ENCODE measurements around the gene EFNA4. TPM values are rescaled to one million over a fixed set of nuclear protein-coding genes. Genes with fewer than 3 reads are reported as not detected.

EFNA4 gene
- total and polyA plus RNA-seq, 2 of the 4 experiments (the other 2 are of a cell fraction), result 3.8 to 11.8 TPM

DNA sequence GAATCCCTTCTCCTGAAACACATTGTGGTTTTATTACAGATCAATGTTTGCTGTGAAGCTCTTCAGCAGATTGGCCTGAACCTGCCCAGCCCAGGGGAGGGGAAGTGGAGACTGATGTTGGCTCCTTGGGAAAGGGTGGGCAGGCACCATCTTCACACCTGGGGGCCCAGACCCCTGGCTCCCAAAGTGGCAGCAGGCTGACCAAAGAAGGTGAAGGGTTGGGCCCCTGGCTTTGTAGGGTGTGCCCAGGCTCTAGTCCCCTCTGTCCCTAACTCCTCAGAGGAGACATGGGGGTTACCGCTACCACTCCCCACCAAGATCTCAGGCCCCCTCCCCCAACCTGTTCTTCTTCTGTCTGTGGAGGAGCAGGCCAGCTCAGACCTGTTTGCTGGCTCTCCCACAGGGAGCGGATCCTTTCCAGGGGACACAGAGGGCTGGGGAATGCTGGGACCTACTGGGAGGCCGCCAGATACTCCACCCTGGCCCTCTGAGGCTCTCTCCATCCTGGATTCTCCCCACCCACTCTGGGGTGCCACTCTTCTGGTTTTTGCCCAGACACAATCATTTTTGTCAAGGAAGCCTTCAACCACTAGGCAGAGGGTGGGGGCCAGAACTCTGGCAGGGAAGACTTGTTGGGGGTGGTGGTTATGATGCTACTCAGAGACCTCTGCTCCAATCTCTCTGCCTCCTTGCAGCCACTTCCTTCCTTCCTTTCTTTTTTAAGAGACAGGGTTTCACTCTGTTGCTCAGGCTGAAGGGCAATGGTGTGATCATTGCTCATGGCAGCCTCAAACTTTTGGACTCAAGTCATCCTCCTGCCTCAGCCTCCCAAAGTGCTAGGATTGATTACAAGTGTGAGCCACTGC is 10.1 kb downstream of the EFNA4 start:
- H3K4me1 ChIP-seq (ENCODE audit: control insufficient read depth, insufficient read depth, low read length), result peaks cover 5% of the 10 kb centered on the region; the same call in 1 of the 2 replicates
- H3K18ac ChIP-seq (ENCODE audit: low read depth, low read length), result no peak overlapping the region
- H2AK9ac ChIP-seq (replicated peaks; ENCODE audit: low read depth, low read length, poor library complexity), result no peak overlapping the region
- no peak overlapping the region for H2BK5ac ChIP-seq (ENCODE audit: low read depth, low read length, poor library complexity, severe bottlenecking)
- H2AFZ ChIP-seq (replicated peaks; ENCODE audit: low read length, poor library complexity), result no peak overlapping the region
- no peak overlapping the region for H3K23ac ChIP-seq (ENCODE audit: low read depth, low read length)
- H3K9me1 ChIP-seq (ENCODE audit: insufficient read depth, low read length), result 0 out of 2 replicates have a peak, but pooled peaks cover 8% of the 10 kb centered on the region
- no peak overlapping the region for H4K8ac ChIP-seq (ENCODE audit: low read depth in 2 of 2, low read length in 2 of 2)
- DNase-seq, result no peak
- H3K79me1 ChIP-seq (ENCODE audit: low read depth in 1 of 2, low read length in 2 of 2), result no peaks in the 10 kb centered on the region
- H4K91ac ChIP-seq (ENCODE audit: insufficient read depth, low read depth, low read length), result no peak overlapping the region
- dilution Hi-C loops (cut with HindIII; ENCODE audit: low sequenced_read_pairs, unreplicated experiment) (no loop called here), intact Hi-C loops (cut with micrococcal nuclease) (no loop called here), in situ Hi-C loops (cut with MboI; ENCODE audit: low sequenced_read_pairs) (no loop called here)
- no CpG with 5 or more reads among the region's 3 CpGs for WGBS, 2 experiments (ENCODE audit: extremely low coverage in 2 of 2, insufficient read length in 1 of 2)
- BruUV-seq (replicated peaks), result no TSS peak
- no peak overlapping the region for H2BK15ac ChIP-seq (ENCODE audit: low read depth, low read length)
- peaks cover 11% of the 10 kb centered on the region; the same call in 1 of the 2 replicates for H3K36me3 ChIP-seq (ENCODE audit: control insufficient read depth, insufficient read depth, low read length)
- no peak overlapping the region for H2BK120ac ChIP-seq (ENCODE audit: low read depth, low read length)
- H3K27ac ChIP-seq (ENCODE audit: insufficient read depth, low read length), result no peak overlapping the region
- CTCF ChIA-PET, result no interaction called here
- no peak overlapping the region for H3K4me3 ChIP-seq (ENCODE audit: insufficient read depth, low read depth, low read length)
- H2AK5ac ChIP-seq (ENCODE audit: low read depth, low read length), result no peak overlapping the region
- 0 out of 2 replicates have a peak, but pooled peaks cover 4% of the 10 kb centered on the region for H4K20me1 ChIP-seq (ENCODE audit: insufficient read depth, low read length)
- no peak overlapping the region for H3K9ac ChIP-seq (ENCODE audit: low read depth, low read length)
- no peaks in the 10 kb centered on the region for H3K9me3 ChIP-seq (ENCODE audit: control insufficient read depth, insufficient read depth, low read length)
- no peak overlapping the region for H3K56ac ChIP-seq (ENCODE audit: extremely low read depth, insufficient read depth, low read length)
- no peak overlapping the region for H3K14ac ChIP-seq (replicated peaks; ENCODE audit: low read depth, low read length)
- POLR2A ChIA-PET (ENCODE audit: unreplicated experiment), result no interaction called here
- peaks cover 32% of the 10 kb centered on the region for H3K27me3 ChIP-seq (ENCODE audit: control insufficient read depth, insufficient read depth, low read length)
- H3K4me2 ChIP-seq (ENCODE audit: low read depth, low read length), result no peak overlapping the region
- no peak overlapping the region for H3K4ac ChIP-seq (ENCODE audit: low read depth, low read length)
- no peak overlapping the region for H2BK20ac ChIP-seq (ENCODE audit: low read depth, low read length)
- ATAC-seq (ENCODE audit: low read depth), result no peak
- no peak overlapping the region for H4K5ac ChIP-seq (ENCODE audit: low read depth, low read length)
- no peak for TF ChIP-seq CEBPB (IDR thresholded peaks at IDR 0.05; ENCODE audit: low read depth, low read length)
- TF ChIP-seq BHLHE40 (IDR thresholded peaks at IDR 0.05; ENCODE audit: low read depth, low read length), result no peak
- no peak for TF ChIP-seq RCOR1 (IDR thresholded peaks at IDR 0.05; ENCODE audit: insufficient replicate concordance, low read length)
- no peak for TF ChIP-seq NFE2L2 (IDR thresholded peaks at IDR 0.05; ENCODE audit: low read depth, low read length)
- no peak for TF ChIP-seq MAFK (IDR thresholded peaks at IDR 0.05; ENCODE audit: low read depth, low read length)
- no peak for TF ChIP-seq CHD1 (IDR thresholded peaks at IDR 0.05; ENCODE audit: low read depth, low read length)
- no peak for TF ChIP-seq MAZ (IDR thresholded peaks at IDR 0.05; ENCODE audit: borderline replicate concordance, low read depth, low read length)
- TF ChIP-seq RFX5 (IDR thresholded peaks at IDR 0.05; ENCODE audit: low read depth, low read length), result no peak
- no peak for TF ChIP-seq POLR2A (IDR thresholded peaks at IDR 0.05; ENCODE audit: low read depth, low read length)
- TF ChIP-seq RAD21 (IDR thresholded peaks at IDR 0.05; ENCODE audit: low read length), result no peak
